GM13977 (cell line): ENCODE data around the gene KRTAP12-4.

Source experiments
- DNase-seq: peaks from one replicate; pipeline ENCODE4 v3.0.0; 2012; ENCODE audit warnings: low spot score
- CTCF ChIP-seq: IDR thresholded peaks from 2 replicates; pipeline ENCODE4 v1.5.1; 2012; ENCODE audit warnings: mild to moderate bottlenecking, control low read depth; ENCODE audit not compliant: insufficient read depth; ENCODE audit errors: extremely low read depth, missing control alignments
- in situ Hi-C: fragments of 300-500 bp; cut with MboI; formaldehyde crosslinking; loops from one replicate; pipeline ENCODE4 v1.12.0; 2022; ENCODE audit warnings: low sequenced_read_pairs, low pct_unique_long_range_greater_than_20kb, mixed read lengths, inconsistent platforms; ENCODE audit not compliant: unreplicated experiment

Gene KRTAP12-4

GRCh38 chr21:44681152-44681551 is 26.7 kb upstream of the KRTAP12-4 start:
- no peak for TF ChIP-seq CTCF
- no peak for DNase-seq
- in situ Hi-C loops, result no loop called here

GRCh38 chr21:44677881-44678280 is 23.4 kb upstream of the KRTAP12-4 start:
- no peak for TF ChIP-seq CTCF
- no peak for DNase-seq
- in situ Hi-C loops, result no loop called here

GRCh38 chr21:44671911-44672310 is 17.5 kb upstream of the KRTAP12-4 start:
- TF ChIP-seq CTCF, result no peak
- no peak for DNase-seq
- in situ Hi-C loops, result no loop called here

GRCh38 chr21:44670642-44671432 is 16.4 kb upstream of the KRTAP12-4 start:
- no peak for DNase-seq
- in situ Hi-C loops, result no loop called here

GRCh38 chr21:44667612-44668011 is 13.2 kb upstream of the KRTAP12-4 start:
- in situ Hi-C loops, result no loop called here
- no peak for DNase-seq
- no peak for TF ChIP-seq CTCF

More at GRCh38 chr21:44670642-44671432, 16.4 kb upstream of the KRTAP12-4 start:
- no peak for TF ChIP-seq CTCF

- no peak for TF ChIP-seq CTCF
- in situ Hi-C loops, result no loop called here
- DNase-seq, result no peak
Measured at GRCh38 chr21:44666401-44667320, 12.2 kb upstream of the KRTAP12-4 start, which contains the start of gene KRTAP12-2. KRTAP12-2 (minus strand) TSS chr21:44666927; CDS start chr21:44666886, 41 bp downstream.
